ENCODE data around the gene PARK7. TPM values are rescaled to one million over a fixed set of nuclear protein-coding genes. Genes with fewer than 3 reads are reported as not detected.

PARK7 gene
- polyA plus RNA-seq, 4 donors: 311 to 350 (median 342) TPM

DNA sequence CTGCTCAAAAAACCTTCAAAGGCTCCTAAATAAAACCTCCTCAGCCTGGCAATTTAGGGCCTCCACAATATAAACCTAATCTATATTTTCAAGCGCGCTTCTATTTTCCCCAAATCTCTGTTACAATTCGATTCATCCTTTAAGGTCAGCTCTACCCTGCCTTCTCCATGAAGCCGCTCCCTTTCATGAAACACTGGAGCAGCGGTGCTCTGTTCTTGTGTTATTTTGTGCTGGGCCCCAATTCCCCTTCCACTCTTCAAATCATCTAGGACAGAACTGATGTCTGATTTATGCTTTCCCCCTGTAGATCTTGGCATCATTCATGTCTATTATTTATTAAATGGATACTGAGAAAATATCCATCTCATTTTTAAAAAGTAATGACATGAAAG is 57.7 kb downstream of the PARK7 start:
- DNase-seq (ENCODE audit: low read depth in 4 of 4, low spot score in 3 of 4): no peak

- no peak for DNase-seq (ENCODE audit: low read depth in 4 of 4, low spot score in 3 of 4)
Observed at GRCh38 chr1:8020032-8020431, 58.5 kb downstream of the PARK7 start.

DNA sequence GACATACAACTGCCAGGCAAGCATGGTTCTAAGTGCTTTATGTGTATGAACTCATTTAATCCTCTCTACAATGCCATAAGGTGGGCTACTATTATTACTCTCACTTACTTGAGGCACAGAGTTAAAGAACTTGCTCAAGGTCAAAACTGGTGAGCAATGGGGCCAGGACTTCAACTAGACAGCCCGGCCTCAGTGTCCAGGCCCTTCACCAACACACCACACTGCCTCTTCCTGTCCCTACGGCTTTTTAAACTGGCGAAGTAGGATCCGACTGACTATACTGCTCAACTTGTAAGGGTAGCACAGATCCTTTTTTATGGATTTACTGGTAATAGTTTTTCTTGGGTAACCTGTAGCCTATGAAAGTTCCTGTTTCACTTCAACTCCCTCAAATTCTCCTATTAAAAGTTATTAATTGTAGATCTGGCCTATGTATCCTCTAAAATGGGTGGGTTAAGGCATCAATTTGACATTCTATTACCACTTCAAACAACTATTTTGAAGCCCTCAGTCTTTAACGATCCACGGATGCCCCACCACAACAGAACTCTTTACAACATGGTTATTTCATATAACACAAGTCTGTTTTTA is 60.3 kb downstream of the PARK7 start:
- no peak for DNase-seq (ENCODE audit: low read depth in 4 of 4, low spot score in 3 of 4)

GRCh38 chr1:8022395-8023286 is 61.1 kb downstream of the PARK7 start:
- DNase-seq (ENCODE audit: low read depth in 4 of 4, low spot score in 3 of 4): no peak

GRCh38 chr1:8023287-8023994 is 61.9 kb downstream of the PARK7 start:
- no peak for DNase-seq (ENCODE audit: low read depth in 4 of 4, low spot score in 3 of 4)

GRCh38 chr1:8023995-8024313 is 62.4 kb downstream of the PARK7 start:
- DNase-seq (ENCODE audit: low read depth in 4 of 4, low spot score in 3 of 4): no peak

DNA sequence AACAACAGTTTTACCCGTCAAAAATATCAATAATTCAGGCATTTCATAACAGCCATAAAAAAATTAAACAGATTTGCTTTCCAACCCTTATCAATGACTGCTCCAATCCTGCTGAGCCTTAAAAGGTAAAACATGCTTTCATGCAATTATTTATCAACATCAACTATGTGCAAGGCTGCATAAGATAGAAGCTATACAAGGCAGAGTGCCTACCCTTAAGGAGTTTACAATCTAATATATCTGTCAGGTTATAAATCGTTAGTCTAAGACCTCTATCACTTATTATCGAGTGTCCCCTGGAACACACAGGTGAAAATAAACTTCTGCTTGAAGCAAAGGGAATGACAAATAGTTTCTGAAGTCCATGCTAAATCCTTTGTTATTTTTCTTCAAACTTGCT is 62.8 kb downstream of the PARK7 start:
- DNase-seq (ENCODE audit: low read depth in 4 of 4, low spot score in 3 of 4): no peak

DNA sequence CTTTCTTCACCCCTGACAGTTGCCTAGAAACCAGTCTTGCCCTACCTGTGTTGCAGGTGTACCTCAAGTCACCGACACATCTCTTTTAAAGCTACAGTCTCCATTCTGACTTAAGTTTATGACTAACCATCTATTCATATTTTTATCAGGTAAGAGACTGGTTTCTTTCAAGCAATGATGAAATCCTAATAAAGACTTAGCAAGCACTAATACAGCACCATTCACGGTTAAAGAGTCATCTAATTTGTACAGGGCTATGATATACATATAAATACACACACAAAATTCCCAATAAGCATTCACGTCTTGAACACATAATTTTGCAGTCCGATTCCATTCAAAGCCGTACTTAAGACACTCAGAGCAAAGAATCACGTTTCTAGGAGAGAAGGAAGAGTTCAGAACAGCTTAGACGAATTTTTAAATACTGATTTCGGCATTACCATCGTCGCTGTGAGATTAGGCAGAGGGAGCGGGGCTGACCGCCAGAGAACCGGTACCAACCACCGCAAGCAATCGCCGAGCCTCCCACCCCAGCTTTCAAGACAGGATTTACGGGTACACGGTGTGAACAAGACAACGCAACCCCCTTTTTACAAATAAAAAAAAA is 63.7 kb downstream of the PARK7 start:
- no peak for DNase-seq (ENCODE audit: low read depth in 4 of 4, low spot score in 3 of 4)

DNA sequence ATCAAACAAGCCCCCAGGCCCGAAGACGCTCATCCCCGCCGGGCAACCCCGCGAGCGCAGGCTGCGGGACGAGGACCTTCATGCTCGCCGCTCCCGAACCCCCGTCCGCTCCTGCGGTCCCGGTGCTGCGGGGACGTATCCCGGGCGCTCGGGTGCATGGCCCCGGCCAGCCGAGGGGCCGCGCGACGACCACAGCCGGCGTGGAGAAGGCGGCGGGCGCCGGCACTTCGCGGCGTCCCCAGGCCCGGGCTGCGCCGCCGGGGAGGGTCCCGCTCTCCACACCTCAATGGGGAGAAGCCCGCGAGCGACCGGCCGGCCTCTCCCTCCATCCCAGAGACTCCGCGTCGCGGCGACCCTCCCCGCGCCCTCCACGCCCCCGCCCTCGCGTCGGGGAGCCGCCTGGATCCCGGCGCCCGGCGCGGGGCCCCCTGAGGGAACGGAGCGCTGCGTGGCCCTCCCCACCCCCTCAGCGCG is 64.2 kb downstream of the PARK7 start:
- no peak for DNase-seq (ENCODE audit: low read depth in 4 of 4, low spot score in 3 of 4)

DNA sequence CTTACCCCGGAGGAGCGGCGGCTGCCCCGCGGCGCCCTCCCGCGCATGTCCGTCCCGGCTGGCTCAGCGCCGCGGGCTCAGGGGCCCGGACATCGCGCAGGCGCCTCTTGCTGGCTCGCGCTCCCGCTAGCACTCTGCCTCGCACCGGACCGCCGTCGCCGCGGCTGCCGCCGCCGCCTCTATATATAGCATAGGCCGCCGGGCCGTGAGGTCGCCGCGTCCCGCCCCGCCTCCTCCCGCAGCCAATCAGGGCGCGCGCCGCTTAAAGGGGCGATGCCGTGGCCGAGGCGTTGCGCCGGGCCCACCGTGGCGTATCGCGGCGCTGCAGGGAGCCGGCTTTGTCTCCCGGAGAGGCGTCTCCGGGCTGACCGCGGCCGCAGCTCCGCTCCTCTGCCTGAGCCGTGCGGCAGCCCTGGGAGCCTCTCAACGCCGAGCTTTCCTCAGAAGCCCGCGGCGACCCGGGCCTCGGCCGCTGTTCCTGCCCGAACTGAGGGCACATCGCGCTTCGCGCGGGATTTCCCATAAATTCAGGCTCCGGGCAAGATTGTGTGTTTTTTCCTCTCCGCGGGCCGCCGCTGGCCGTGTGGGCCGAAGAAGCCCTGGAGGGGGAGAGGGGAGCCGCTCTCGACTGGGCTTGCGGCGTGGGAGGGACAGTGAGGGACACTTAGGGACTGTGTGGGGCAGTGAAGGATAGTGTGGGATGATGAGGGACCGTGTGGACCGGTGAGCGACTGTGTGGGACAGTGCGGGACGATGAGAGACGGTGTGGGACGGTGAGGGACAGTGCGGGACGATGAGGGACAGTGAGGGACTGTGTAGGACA is 64.9 kb downstream of the PARK7 start, which contains the start of gene ERRFI1:
ERRFI1 (minus strand) TSS at position 157 of the 823 bp plus-strand sequence. CDS start 10,690 bp downstream, outside the sequence.
- peak; percentile 85 to 91 (median 86) for DNase-seq (ENCODE audit: low read depth in 4 of 4, low spot score in 3 of 4)

DNA sequence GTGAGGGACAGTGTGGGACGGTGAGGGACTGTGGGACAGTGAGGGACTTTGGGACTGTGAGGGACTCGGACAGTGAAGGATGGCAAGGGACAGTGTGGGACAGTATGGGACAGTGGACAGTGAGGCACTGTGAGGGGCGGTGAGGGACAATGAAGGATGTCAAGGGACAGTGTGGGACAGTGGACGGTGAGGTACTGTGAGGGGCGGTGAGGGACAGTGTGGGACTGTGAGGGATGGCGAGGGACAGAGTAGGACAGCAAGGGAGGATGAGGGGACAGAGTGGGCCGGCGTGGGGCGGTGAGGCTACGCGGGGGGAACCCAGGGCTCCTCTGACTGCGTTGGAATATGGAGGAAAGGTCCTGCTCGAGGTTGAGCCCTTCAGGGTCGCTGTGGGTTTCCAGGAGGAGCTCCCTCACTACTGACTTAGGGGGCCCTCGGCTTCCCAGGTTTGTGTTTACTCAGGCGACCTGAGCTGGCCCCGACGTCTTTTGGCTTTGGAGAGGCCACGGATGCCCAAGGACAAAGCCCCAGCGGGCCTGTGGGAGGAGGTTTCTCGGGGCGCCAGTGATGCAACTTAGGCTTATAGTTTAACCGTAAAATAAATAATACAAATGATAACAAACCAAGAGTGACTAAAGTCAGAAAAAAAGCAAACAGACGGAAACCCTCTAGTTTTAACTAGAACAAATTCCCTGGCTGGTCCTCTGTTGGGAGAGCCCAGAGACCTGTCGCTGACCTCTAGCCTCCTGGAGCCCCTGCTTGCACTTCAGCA is 65.7 kb downstream of the PARK7 start:
- DNase-seq (ENCODE audit: low read depth in 4 of 4, low spot score in 3 of 4): no peak

GRCh38 chr1:8027748-8028570 is 66.4 kb downstream of the PARK7 start:
- DNase-seq (ENCODE audit: low read depth in 4 of 4, low spot score in 3 of 4): no peak

DNA sequence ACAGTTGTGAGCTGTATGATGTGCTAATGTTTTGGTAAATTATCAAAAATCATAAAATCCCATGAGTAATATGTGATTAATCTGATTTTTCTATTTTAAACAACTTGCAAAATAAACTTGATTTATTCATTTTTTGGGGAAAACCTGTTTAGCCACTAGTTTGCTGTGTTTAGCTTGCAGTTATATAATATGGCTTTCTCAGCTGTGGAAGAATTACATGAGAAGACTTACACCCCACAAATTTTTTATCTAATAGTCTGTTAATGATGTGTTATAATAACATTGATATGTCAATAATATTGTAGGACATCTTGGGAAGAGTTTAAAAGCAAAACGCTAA is 67.0 kb downstream of the PARK7 start:
- no peak for DNase-seq (ENCODE audit: low read depth in 4 of 4, low spot score in 3 of 4)

GRCh38 chr1:8031176-8031785 is 69.8 kb downstream of the PARK7 start:
- DNase-seq (ENCODE audit: low read depth in 4 of 4, low spot score in 3 of 4): no peak

DNA sequence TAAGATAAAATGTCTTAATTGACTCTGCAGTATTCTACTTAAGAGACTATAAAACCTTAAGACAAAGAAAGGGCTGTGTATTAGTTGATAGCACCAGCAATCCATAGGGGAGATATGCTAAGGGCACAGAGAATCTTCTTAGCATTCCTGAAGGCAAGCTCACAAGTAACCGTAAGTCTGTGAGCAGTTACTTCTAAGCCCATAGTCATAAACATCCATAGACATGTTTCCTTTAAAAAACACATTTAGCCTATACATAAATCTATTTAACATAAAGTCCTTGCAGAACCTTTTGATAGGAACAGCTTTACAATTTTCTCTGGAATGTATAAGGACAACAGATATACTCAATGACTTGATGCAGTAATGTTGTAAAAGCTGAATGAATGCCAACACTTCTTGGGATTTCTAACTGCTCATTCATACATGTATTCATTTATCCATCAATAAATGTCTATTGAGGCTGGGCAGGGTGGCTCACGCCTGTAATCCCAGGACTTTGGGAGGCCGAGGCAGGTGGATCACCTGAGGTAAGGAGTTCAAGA is 70.9 kb downstream of the PARK7 start:
- no peak for DNase-seq (ENCODE audit: low read depth in 4 of 4, low spot score in 3 of 4)

DNA sequence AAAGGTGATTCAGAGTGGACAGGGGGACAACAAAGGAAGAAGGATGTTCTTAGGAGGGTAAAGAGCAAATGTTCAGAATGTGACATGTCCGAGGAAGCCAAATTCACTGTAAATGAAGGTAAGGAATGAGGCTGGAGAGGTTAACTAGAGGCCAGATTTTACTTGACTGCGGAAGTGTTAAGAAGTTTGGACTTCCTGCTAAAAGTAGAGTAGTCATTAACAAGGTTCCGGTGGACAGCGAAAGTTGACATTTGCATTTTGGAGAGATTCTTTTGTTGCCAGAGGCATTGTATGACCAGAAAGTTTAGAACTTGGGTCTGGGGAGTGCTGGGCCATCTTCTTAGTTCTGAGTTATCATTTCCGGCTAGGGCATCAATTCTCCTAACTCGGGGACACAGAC is 71.8 kb downstream of the PARK7 start:
- no peak for DNase-seq (ENCODE audit: low read depth in 4 of 4, low spot score in 3 of 4)

Data from right renal pelvis (tissue), 4 donors.